Measurements from ENCODE around the gene ZNF581. TPM values are rescaled to one million over a fixed set of nuclear protein-coding genes. Genes with fewer than 3 reads are reported as not detected.

Gene ZNF581
- total RNA-seq, 1 experiment from 2014 or later: 39.0 TPM

GRCh38 chr19:55613396-55613795 lies 30.1 kb upstream of the ZNF581 start:
- Histone ChIP-seq H3K9me3 (ENCODE audit: control insufficient read depth, insufficient read depth, low read depth, low read length) (no peaks in the 10 kb centered on the region), H3K4me3 (ENCODE audit: low read depth in 2 of 2, low read length in 2 of 2) (no peak overlapping the region), H3K4me1 (ENCODE audit: control insufficient read depth, insufficient read depth, low read length) (no peaks in the 10 kb centered on the region), H3K27me3 (ENCODE audit: control insufficient read depth, insufficient read depth, low read length) (no peaks in the 10 kb centered on the region), H3K36me3 (ENCODE audit: control insufficient read depth, insufficient read depth, low read length) (no peaks in the 10 kb centered on the region), H3K27ac (ENCODE audit: low read length) (no peak overlapping the region)
- intact Hi-C loops (cut with micrococcal nuclease; ENCODE audit: unreplicated experiment) (no loop called here), in situ Hi-C loops (cut with HindIII; ENCODE audit: low pct_unique_long_range_greater_than_20kb, low sequenced_read_pairs) (no loop called here)
- BruUV-seq (replicated peaks): no TSS peak
- no peak for ATAC-seq
- DNase-seq (ENCODE audit: low read depth, low spot score): no peak
- ChIA-PET CTCF (no interaction called here), POLR2A (no interaction called here)
- TF ChIP-seq POLR2AphosphoS5 (IDR thresholded peaks at IDR 0.05; ENCODE audit: low read depth, low read length): no peak
- TF ChIP-seq REST (IDR thresholded peaks at IDR 0.05; ENCODE audit: insufficient read depth in 1 of 2, low read depth in 2 of 2, low read length in 1 of 2): no peak
- TF ChIP-seq SIN3A (IDR thresholded peaks at IDR 0.05; ENCODE audit: borderline replicate concordance, insufficient read depth, low read depth, low read length): no peak

GRCh38 chr19:55613930-55614710 lies 29.3 kb upstream of the ZNF581 start:
- no peaks in the 10 kb centered on the region for H3K27me3 ChIP-seq (ENCODE audit: control insufficient read depth, insufficient read depth, low read length)
- DNase-seq (ENCODE audit: low read depth, low spot score): no peak
- H3K4me1 ChIP-seq (ENCODE audit: control insufficient read depth, insufficient read depth, low read length): no peaks in the 10 kb centered on the region
- no peaks in the 10 kb centered on the region for H3K36me3 ChIP-seq (ENCODE audit: control insufficient read depth, insufficient read depth, low read length)
- no peak overlapping the region for H3K27ac ChIP-seq (ENCODE audit: low read length)
- ChIA-PET CTCF (no interaction called here), POLR2A (no interaction called here)
- in situ Hi-C loops (cut with HindIII; ENCODE audit: low pct_unique_long_range_greater_than_20kb, low sequenced_read_pairs) (no loop called here), intact Hi-C loops (cut with micrococcal nuclease; ENCODE audit: unreplicated experiment) (no loop called here)
- BruUV-seq (replicated peaks): no TSS peak
- no peak overlapping the region for H3K4me3 ChIP-seq (ENCODE audit: low read depth in 2 of 2, low read length in 2 of 2)
- TF ChIP-seq SIN3A (IDR thresholded peaks at IDR 0.05; ENCODE audit: borderline replicate concordance, insufficient read depth, low read depth, low read length) (no peak), POLR2AphosphoS5 (IDR thresholded peaks at IDR 0.05; ENCODE audit: low read depth, low read length) (no peak), TCF7L2 (IDR thresholded peaks at IDR 0.05; ENCODE audit: low read depth, low read length) (no peak), CTCF (IDR thresholded peaks at IDR 0.05) (no peak), REST (IDR thresholded peaks at IDR 0.05; ENCODE audit: insufficient read depth in 1 of 2, low read depth in 2 of 2, low read length in 1 of 2) (no peak)
- ATAC-seq: no peak
- no peaks in the 10 kb centered on the region for H3K9me3 ChIP-seq (ENCODE audit: control insufficient read depth, insufficient read depth, low read depth, low read length)
